Fibroblast of mammary gland (primary cell): ENCODE measurements around the gene TLE6.

Experiments used
- DNase-seq: peaks from one replicate; pipeline ENCODE4 v3.0.0-alpha.2; 2010; ENCODE audit warnings: low read depth
- H3K4me3 ChIP-seq: 2 replicates; pipeline ENCODE4 v1.5.1; 2011; ENCODE audit warnings: low read depth, mild to moderate bottlenecking, low read length, moderate library complexity; ENCODE audit not compliant: control insufficient read depth
- TF ChIP-seq, protein P1 (sequence below): conservative IDR thresholded peaks from 2 replicates; pipeline ENCODE4 v1.5.1; 2011; ENCODE audit warnings: low read depth, low read length, inconsistent platforms; ENCODE audit not compliant: control insufficient read depth, insufficient read depth

TLE6 gene

DNA sequence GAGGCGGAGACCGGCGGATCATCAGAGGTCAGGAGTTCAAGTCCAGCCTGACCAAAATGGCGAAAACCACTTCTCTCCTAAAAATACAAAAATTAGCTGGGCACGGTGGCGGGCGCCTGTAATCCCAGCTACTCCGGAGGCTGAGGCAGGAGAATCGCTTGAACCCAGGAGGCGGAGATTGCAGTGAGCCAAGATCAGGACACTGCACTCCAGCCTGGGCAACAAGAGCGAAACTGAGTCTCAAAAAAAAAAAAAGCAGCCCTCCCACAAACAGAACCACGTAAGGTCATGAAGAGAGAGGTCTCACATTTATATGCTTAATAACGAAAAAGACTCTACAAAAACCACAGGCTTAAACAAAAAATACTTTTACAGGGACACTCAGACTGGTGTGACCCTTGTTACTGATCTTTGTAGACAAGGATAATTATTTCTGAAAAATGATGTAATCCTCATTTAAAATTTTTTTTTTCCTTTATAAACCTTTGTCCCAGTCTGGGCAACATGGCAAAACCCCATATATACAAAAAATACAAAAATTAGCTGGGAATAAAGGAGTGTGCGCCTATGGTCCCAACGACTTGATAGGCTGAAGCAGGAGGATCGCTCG lies 31.7 kb upstream of the TLE6 start:
- DNase-seq = no peak
- H3K4me3 ChIP-seq = peak overlapping the region; percentile 79
- TF ChIP-seq, protein P1, sequence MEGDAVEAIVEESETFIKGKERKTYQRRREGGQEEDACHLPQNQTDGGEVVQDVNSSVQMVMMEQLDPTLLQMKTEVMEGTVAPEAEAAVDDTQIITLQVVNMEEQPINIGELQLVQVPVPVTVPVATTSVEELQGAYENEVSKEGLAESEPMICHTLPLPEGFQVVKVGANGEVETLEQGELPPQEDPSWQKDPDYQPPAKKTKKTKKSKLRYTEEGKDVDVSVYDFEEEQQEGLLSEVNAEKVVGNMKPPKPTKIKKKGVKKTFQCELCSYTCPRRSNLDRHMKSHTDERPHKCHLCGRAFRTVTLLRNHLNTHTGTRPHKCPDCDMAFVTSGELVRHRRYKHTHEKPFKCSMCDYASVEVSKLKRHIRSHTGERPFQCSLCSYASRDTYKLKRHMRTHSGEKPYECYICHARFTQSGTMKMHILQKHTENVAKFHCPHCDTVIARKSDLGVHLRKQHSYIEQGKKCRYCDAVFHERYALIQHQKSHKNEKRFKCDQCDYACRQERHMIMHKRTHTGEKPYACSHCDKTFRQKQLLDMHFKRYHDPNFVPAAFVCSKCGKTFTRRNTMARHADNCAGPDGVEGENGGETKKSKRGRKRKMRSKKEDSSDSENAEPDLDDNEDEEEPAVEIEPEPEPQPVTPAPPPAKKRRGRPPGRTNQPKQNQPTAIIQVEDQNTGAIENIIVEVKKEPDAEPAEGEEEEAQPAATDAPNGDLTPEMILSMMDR = no peak

DNA sequence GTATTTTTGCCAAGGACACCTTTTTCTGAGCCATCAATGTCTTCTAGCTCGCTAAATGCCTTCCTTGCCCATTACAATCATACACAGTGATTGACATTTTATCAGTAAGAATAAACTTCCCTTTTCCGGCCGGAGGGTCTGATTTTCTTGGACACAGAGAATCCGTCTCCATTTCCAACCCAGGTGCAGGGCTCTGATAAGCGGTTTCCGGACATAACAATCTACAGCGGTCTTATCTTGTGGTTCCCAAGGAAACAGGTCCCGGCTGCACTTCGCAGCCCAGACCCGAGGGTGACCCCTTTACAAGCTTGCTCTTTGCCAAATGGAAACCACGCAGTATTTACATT lies 27.5 kb upstream of the TLE6 start:
- TF ChIP-seq, protein P1 = no peak
- H3K4me3 ChIP-seq = peak overlapping the region; percentile 98
- no peak for DNase-seq

DNA sequence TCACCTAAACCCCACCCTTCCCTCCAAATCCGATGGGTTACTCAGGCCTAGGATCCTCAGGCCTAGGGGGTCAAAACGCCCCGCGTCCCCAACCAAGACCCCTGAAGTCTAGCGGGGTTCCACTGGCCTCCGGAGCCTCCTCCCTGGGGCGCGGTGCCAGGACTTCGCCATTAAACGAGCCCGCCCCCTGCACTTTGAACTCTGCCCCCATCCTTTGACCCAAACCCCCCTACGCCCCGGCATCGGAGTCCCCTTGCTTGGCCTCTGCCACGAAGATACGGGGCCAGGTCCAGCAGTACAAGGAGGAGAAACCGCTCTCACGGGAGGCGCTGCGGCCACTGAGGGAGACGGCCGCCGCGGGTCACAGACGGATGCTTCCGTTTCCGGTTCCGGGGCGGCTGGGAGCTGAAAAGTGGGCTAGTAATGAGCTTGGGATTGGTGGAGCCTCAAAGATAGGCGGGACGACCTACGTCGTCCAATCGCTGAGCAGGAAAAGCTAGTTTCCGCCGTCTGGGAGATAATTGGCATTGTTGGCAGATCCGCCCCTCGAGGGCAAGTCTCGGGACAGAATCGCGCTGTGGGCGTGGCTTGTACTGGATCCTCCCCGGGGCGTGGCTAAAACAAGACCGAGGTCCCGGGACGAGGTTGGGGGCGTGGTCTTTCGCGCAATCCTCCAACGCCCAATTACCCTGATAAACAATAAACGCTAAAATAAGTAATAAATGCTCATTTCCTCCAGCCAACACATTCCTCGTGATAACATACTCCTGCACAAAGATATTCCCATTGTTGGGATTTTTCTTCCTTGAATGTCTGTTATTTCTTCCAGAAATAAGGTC lies 26.9 kb upstream of the TLE6 start:
- peak; percentile 99 for DNase-seq
- peak overlapping the region; percentile 98 for H3K4me3 ChIP-seq

DNA sequence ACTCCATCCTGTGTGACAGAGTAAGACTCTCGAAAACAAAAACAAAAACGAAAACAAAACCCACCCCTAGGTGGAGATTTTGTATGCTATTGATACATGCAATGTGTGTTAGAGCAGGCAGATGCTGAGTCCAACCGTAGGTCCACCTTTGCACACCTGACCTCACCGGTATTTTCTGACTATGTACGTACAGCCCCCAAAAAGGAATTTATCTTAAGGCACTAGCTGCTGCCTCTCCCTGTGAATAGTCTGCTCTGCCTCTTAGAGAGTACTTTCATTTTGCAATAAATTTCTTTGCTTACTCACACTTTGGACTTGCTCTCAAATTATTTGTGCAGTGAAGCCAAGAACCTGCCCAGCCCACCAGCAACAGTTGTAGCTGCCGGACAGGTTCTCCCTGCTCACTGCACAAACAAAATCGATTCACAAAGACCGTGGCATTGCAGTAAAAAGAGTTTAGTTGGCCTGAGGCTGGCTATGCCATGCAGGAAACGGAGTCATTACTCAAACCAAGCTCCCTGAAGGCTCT lies 24.3 kb upstream of the TLE6 start:
- H3K4me3 ChIP-seq = peak overlapping the region; percentile 21
- peak; percentile 38 for DNase-seq
- TF ChIP-seq, protein P1 = peak; percentile 9

More for the DNA sequence above, 26.9 kb upstream of the TLE6 start:
- TF ChIP-seq, protein P1 = no peak

DNA sequence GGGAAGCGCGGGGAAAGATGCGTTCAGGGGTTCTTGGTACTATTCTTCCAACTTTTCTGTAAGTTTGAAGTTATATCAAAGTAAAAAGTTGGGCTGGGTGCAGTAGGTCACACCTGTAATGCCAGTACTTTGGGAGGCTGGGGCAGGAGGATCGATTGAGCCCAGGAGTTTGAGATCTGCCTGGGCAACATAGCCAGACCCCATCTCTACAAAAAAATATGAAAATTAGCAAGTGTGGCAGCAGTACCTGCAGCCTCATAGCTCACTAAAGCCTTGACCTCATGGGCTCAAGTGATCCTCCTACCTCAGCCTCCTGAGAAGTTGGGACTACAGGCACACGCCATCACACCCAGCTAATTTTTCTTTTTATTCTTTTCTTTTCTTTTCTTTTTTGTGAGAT lies 20.2 kb upstream of the TLE6 start:
- no peak overlapping the region for H3K4me3 ChIP-seq
- DNase-seq = no peak
- TF ChIP-seq, protein P1 = no peak

DNA sequence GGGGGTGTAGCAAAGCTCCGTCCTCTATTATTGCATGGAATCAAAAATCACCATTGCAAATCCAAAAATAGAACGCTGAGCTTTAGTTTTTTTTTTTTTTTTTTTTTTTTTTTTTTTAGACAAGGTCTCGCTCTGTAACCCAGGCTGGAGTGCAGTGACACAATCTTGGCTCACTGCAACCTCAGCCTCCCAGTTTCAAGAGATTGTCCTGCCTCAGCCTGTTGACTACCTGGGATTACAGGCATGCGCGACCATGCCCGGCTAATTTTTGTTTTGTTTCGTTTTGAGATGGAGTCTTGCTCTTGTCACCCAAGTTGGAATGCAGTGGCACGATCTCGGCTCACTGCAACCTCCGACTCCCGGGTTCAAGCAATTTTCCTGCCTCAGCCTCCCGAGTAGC lies 17.2 kb upstream of the TLE6 start:
- H3K4me3 ChIP-seq = no peak overlapping the region
- DNase-seq = no peak
- TF ChIP-seq, protein P1 = no peak
